HEK293 (cell line): ENCODE measurements around the gene BRD1.

Source experiments
- CTCF ChIA-PET: fragments of 350-600 bp; formaldehyde crosslinking; extraction: SDS; loops from one replicate; lab custom pipeline; 2021; ENCODE audit warnings: antibody characterized with exemption; lab: Yijun Ruan, JAX
- POLR2A ChIA-PET: fragments of 300-600 bp; formaldehyde crosslinking; extraction: SDS; loops from one replicate; lab custom pipeline; 2020; ENCODE audit warnings: antibody characterized with exemption, inconsistent platforms; lab: Yijun Ruan, JAX
- H3K27ac ChIP-seq: fragments of 200-500 bp; sonication (Bioruptor generic); 2 replicates; pipeline ENCODE4 v1.5.1; 2014; ENCODE audit warnings: low read depth, low read length, control low read depth, inconsistent platforms; ENCODE audit errors: extremely low read depth
- H3K36me3 ChIP-seq, 2 experiments: fragments of 200-500 bp in 1 of 2; sonication (Bioruptor generic) in 1 of 2; 1 replicate in 1 of 2; 2 replicates in 1 of 2; pipeline ENCODE4 v1.5.1; 2014 to 2017; ENCODE audit warnings: inconsistent platforms in 2 of 2, low read length in 2 of 2; ENCODE audit not compliant: control insufficient read depth in 2 of 2, insufficient read depth in 1 of 2
- H3K4me1 ChIP-seq: fragments of 200-500 bp; sonication (Bioruptor generic); 2 replicates; pipeline ENCODE4 v1.5.1; 2014; ENCODE audit warnings: mild to moderate bottlenecking, low read length, inconsistent platforms; ENCODE audit not compliant: control insufficient read depth, insufficient read depth
- H3K4me3 ChIP-seq: 2 replicates; pipeline ENCODE4 v1.5.1; 2011; ENCODE audit warnings: low read depth, mild to moderate bottlenecking, control low read depth, low read length, moderate library complexity
- H3K9me3 ChIP-seq: fragments of 200-500 bp; sonication (Bioruptor generic); 2 replicates; pipeline ENCODE4 v1.5.1; 2014; ENCODE audit warnings: low read depth, low read length, inconsistent platforms; ENCODE audit not compliant: control insufficient read depth, insufficient read depth
- ELK4 ChIP-seq: IDR thresholded peaks from 2 replicates; pipeline ENCODE4 v1.6.1; 2011; ENCODE audit warnings: mild to moderate bottlenecking, low read depth, low read length, borderline replicate concordance
- GFI1B ChIP-seq: fragments of 450-650 bp; formaldehyde crosslinking; IDR thresholded peaks from 2 replicates; pipeline ENCODE4 v1.5.1; 2016; ENCODE audit warnings: missing biosample characterization, missing genetic modification characterization
- GLI4 ChIP-seq: fragments of 450-650 bp; formaldehyde crosslinking; IDR thresholded peaks from 2 replicates; pipeline ENCODE4 v1.5.1; 2016; ENCODE audit warnings: missing biosample characterization, missing genetic modification characterization
- INSM2 ChIP-seq: fragments of 450-650 bp; formaldehyde crosslinking; IDR thresholded peaks from 2 replicates; pipeline ENCODE4 v1.5.1; 2016; ENCODE audit warnings: missing biosample characterization, missing genetic modification characterization
- KLF1 ChIP-seq: fragments of 450-650 bp; formaldehyde crosslinking; IDR thresholded peaks from 2 replicates; pipeline ENCODE4 v1.5.1; 2016; ENCODE audit warnings: missing biosample characterization, missing genetic modification characterization
- OVOL3 ChIP-seq: fragments of 450-650 bp; formaldehyde crosslinking; IDR thresholded peaks from 2 replicates; pipeline ENCODE4 v1.5.1; 2016; ENCODE audit warnings: missing biosample characterization, missing genetic modification characterization
- ZFP37 ChIP-seq: fragments of 450-650 bp; formaldehyde crosslinking; IDR thresholded peaks from 2 replicates; pipeline ENCODE4 v1.5.1; 2016; ENCODE audit warnings: missing biosample characterization, missing genetic modification characterization
- ZNF10 ChIP-seq: fragments of 450-650 bp; formaldehyde crosslinking; IDR thresholded peaks from 2 replicates; pipeline ENCODE4 v1.5.1; 2017; ENCODE audit warnings: missing biosample characterization, missing genetic modification characterization
- ZNF121 ChIP-seq: fragments of 450-650 bp; formaldehyde crosslinking; IDR thresholded peaks from 2 replicates; pipeline ENCODE4 v1.5.1; 2016; ENCODE audit warnings: missing biosample characterization, missing genetic modification characterization
- ZNF155 ChIP-seq: fragments of 450-650 bp; formaldehyde crosslinking; IDR thresholded peaks from 2 replicates; pipeline ENCODE4 v1.5.1; 2016; ENCODE audit warnings: missing biosample characterization, missing genetic modification characterization
- ZNF184 ChIP-seq: fragments of 450-650 bp; IDR thresholded peaks from 2 replicates; pipeline ENCODE4 v1.5.1; 2018; ENCODE audit warnings: missing biosample characterization, mild to moderate bottlenecking, missing genetic modification characterization
- ZNF239 ChIP-seq: fragments of 450-650 bp; formaldehyde crosslinking; IDR thresholded peaks from 2 replicates; pipeline ENCODE4 v1.5.1; 2016; ENCODE audit warnings: missing biosample characterization, missing genetic modification characterization
- ZNF266 ChIP-seq: fragments of 450-650 bp; formaldehyde crosslinking; IDR thresholded peaks from 2 replicates; pipeline ENCODE4 v1.5.1; 2016; ENCODE audit warnings: missing biosample characterization, missing genetic modification characterization, low read depth
- ZNF292 ChIP-seq: fragments of 450-650 bp; formaldehyde crosslinking; IDR thresholded peaks from 2 replicates; pipeline ENCODE4 v1.5.1; 2016; ENCODE audit warnings: low read depth, missing biosample characterization, missing genetic modification characterization, borderline replicate concordance
- ZNF324 ChIP-seq: fragments of 450-650 bp; formaldehyde crosslinking; IDR thresholded peaks from 2 replicates; pipeline ENCODE4 v1.5.1; 2016; ENCODE audit warnings: missing biosample characterization, missing genetic modification characterization
- ZNF391 ChIP-seq: fragments of 450-650 bp; formaldehyde crosslinking; IDR thresholded peaks from 2 replicates; pipeline ENCODE4 v1.5.1; 2016; ENCODE audit warnings: low read depth, missing biosample characterization, missing genetic modification characterization, borderline replicate concordance
- ZNF416 ChIP-seq: fragments of 450-650 bp; formaldehyde crosslinking; IDR thresholded peaks from 2 replicates; pipeline ENCODE4 v1.5.1; 2016; ENCODE audit warnings: missing biosample characterization, missing genetic modification characterization
- ZNF426 ChIP-seq: fragments of 450-650 bp; formaldehyde crosslinking; IDR thresholded peaks from 2 replicates; pipeline ENCODE4 v1.5.1; 2017; ENCODE audit warnings: missing biosample characterization, missing genetic modification characterization, mild to moderate bottlenecking, inconsistent platforms, moderate library complexity
- ZNF48 ChIP-seq: fragments of 450-650 bp; formaldehyde crosslinking; IDR thresholded peaks from 2 replicates; pipeline ENCODE4 v1.5.1; 2016; ENCODE audit warnings: missing biosample characterization, missing genetic modification characterization
- ZNF510 ChIP-seq: fragments of 450-650 bp; formaldehyde crosslinking; IDR thresholded peaks from 2 replicates; pipeline ENCODE4 v1.5.1; 2018; ENCODE audit warnings: mild to moderate bottlenecking, missing genetic modification characterization, missing biosample characterization; ENCODE audit not compliant: insufficient replicate concordance
- ZNF544 ChIP-seq: fragments of 450-650 bp; formaldehyde crosslinking; IDR thresholded peaks from 2 replicates; pipeline ENCODE4 v1.5.0; 2017; ENCODE audit warnings: missing biosample characterization, missing genetic modification characterization
- ZNF560 ChIP-seq: fragments of 450-650 bp; formaldehyde crosslinking; IDR thresholded peaks from 2 replicates; pipeline ENCODE4 v1.5.1; 2017; ENCODE audit warnings: missing biosample characterization, missing genetic modification characterization, borderline replicate concordance
- ZNF610 ChIP-seq: fragments of 450-650 bp; formaldehyde crosslinking; IDR thresholded peaks from 2 replicates; pipeline ENCODE4 v1.5.1; 2016; ENCODE audit warnings: missing biosample characterization, missing genetic modification characterization, borderline replicate concordance
- ZNF639 ChIP-seq: fragments of 450-650 bp; formaldehyde crosslinking; IDR thresholded peaks from 2 replicates; pipeline ENCODE4 v1.5.1; 2016; ENCODE audit warnings: missing biosample characterization, missing genetic modification characterization
- ZNF677 ChIP-seq: fragments of 450-650 bp; IDR thresholded peaks from 2 replicates; pipeline ENCODE4 v1.5.0; 2018; ENCODE audit warnings: missing biosample characterization, mild to moderate bottlenecking, missing genetic modification characterization, moderate library complexity
- ZNF747 ChIP-seq: fragments of 450-650 bp; formaldehyde crosslinking; IDR thresholded peaks from 2 replicates; pipeline ENCODE4 v1.5.1; 2016; ENCODE audit warnings: missing biosample characterization, missing genetic modification characterization
- ZNF830 ChIP-seq: fragments of 450-650 bp; IDR thresholded peaks from 2 replicates; pipeline ENCODE4 v1.5.0; 2018; ENCODE audit warnings: missing biosample characterization, missing genetic modification characterization, low read depth, mild to moderate bottlenecking, moderate library complexity
- ZSCAN5A ChIP-seq: fragments of 450-650 bp; formaldehyde crosslinking; IDR thresholded peaks from 2 replicates; pipeline ENCODE4 v1.5.1; 2016; ENCODE audit warnings: missing biosample characterization, missing genetic modification characterization
- TF ChIP-seq, protein P1 (sequence below): fragments of 450-650 bp; formaldehyde crosslinking; IDR thresholded peaks from 2 replicates; pipeline ENCODE4 v1.5.1; 2016; ENCODE audit warnings: missing biosample characterization, missing genetic modification characterization

Gene BRD1

GRCh38 chr22:49738566-49738965 lies 89.1 kb downstream of the BRD1 start:
- H3K4me3 ChIP-seq: no peak overlapping the region
- no peak overlapping the region for H3K27ac ChIP-seq
- no peaks in the 10 kb centered on the region for H3K4me1 ChIP-seq
- no peaks in the 10 kb centered on the region for H3K36me3 ChIP-seq
- ChIA-PET CTCF (interaction anchor here (0.6 kb wide), 1 partner anchor 1131 kb away, joined by 3 read pairs; no protein-coding TSS in a partner anchor), POLR2A (no interaction called here)
- no peaks in the 10 kb centered on the region; the same call in 1 of the 2 replicates for H3K9me3 ChIP-seq
- TF ChIP-seq ZNF292 (tag by site-specific recombination) (no peak), ZNF155 (tag by site-specific recombination) (no peak), ZNF747 (tag by site-specific recombination) (no peak), ZNF121 (tag by site-specific recombination) (no peak), GFI1B (tag by site-specific recombination) (no peak), INSM2 (tag by site-specific recombination) (no peak), ZNF639 (tag by site-specific recombination) (no peak), ZNF416 (tag by site-specific recombination) (no peak), ZNF677 (no peak), ZNF266 (no peak), ZNF426 (tag by site-specific recombination) (no peak), ZNF830 (no peak), ZNF10 (tag by site-specific recombination) (no peak)

DNA sequence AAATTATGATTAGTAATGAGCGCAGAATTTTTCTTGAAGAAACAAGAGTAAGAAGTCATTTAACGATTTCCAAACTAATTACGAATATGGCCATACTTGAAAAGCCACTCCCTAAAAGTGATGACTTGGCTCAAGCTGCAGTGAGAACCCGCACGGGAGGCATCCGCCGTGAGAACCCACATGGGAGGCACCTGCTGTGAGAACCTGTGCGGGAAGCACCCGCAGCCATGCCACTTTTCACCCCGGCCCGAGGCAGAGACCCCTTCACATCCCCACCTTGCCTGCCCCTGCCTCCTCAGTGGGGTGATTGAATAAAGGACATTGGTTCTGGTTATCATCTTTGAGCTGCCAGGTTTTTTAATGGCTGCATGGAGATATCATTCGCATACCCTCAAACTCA lies 89.7 kb downstream of the BRD1 start:
- TF ChIP-seq ZNF544 (tag by site-specific recombination) (no peak), KLF1 (no peak), ZNF610 (no peak), GLI4 (tag by site-specific recombination) (no peak), ZNF830 (no peak), ZNF48 (tag by site-specific recombination) (no peak), ZFP37 (tag by site-specific recombination) (no peak), ZNF184 (no peak), ZNF391 (tag by site-specific recombination) (no peak), ZNF324 (tag by site-specific recombination) (no peak)
- CTCF ChIA-PET: interaction anchor here (0.6 kb wide), 1 partner anchor 1130 kb away, joined by 3 read pairs; no protein-coding TSS in a partner anchor
- Histone ChIP-seq H3K9me3 (no peaks in the 10 kb centered on the region; the same call in 1 of the 2 replicates), H3K4me3 (no peak overlapping the region), H3K27ac (no peak overlapping the region), H3K4me1 (no peaks in the 10 kb centered on the region), H3K36me3 (no peaks in the 10 kb centered on the region)
- POLR2A ChIA-PET: no interaction called here

DNA sequence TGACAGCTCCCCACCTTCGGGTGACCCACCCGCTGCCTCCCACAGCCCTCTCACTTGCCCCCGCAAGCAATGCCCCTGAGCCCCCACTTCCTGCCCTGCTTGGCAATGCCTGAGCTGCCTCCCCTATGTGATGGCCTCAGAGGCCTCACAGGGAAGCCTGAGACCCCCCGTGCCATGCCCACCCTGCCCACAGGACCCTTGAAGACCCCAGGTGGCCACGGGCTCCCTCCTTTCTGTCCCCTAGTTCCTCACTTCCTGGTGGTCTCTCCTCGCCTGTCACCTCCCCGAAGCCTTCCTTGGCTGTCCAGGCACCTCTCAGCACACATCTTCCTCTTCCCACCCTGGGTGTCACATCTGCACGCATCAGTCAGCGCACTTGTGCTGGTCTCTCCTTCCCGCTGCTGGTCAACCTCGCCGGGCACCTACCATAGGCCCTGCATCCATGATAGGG lies 90.5 kb downstream of the BRD1 start:
- Histone ChIP-seq H3K4me1 (no peaks in the 10 kb centered on the region), H3K27ac (no peak overlapping the region), H3K9me3 (no peaks in the 10 kb centered on the region; the same call in 1 of the 2 replicates), H3K4me3 (no peak overlapping the region), H3K36me3 (no peaks in the 10 kb centered on the region)
- ChIA-PET POLR2A (no interaction called here), CTCF (no interaction called here)
- TF ChIP-seq ZSCAN5A (no peak), ZNF544 (tag by site-specific recombination) (no peak), OVOL3 (tag by site-specific recombination) (no peak), ZNF560 (tag by site-specific recombination) (no peak), ZNF510 (tag by site-specific recombination) (no peak), ELK4 (no peak), ZNF239 (tag by site-specific recombination) (no peak)
- TF ChIP-seq, protein P1, sequence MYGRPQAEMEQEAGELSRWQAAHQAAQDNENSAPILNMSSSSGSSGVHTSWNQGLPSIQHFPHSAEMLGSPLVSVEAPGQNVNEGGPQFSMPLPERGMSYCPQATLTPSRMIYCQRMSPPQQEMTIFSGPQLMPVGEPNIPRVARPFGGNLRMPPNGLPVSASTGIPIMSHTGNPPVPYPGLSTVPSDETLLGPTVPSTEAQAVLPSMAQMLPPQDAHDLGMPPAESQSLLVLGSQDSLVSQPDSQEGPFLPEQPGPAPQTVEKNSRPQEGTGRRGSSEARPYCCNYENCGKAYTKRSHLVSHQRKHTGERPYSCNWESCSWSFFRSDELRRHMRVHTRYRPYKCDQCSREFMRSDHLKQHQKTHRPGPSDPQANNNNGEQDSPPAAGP: no peak
